WTC11 (cell line): ENCODE data around the gene PLCB2. TPM values are rescaled to one million over a fixed set of nuclear protein-coding genes. Genes with fewer than 3 reads are reported as not detected.

ENCODE experiments used
- ATAC-seq: fragments of 200-7000 bp; cut with Tn5 transposase; 2 replicates; pipeline ENCODE4 v1.10.0; 2021; ENCODE audit warnings: mild to moderate bottlenecking, moderate library complexity
- CTCF ChIA-PET: fragments of 300-600 bp; sonication (Branson Sonifier 250); formaldehyde crosslinking; loops from one replicate; lab custom pipeline; 2021; ENCODE audit warnings: antibody characterized with exemption; lab: Charles Lee
- POLR2A ChIA-PET: fragments of 350-600 bp; sonication (Branson Sonifier 250); formaldehyde crosslinking; loops from one replicate; lab custom pipeline; 2021; ENCODE audit warnings: antibody characterized with exemption; lab: Charles Lee
- DNase-seq: peaks from one replicate; pipeline ENCODE4 v3.0.0; 2021; ENCODE audit warnings: low spot score
- H3K27ac Mint-ChIP-seq: 2 replicates; pipeline ENCODE4 v1.8.0; 2021; ENCODE audit warnings: mixed read lengths
- H3K27me3 Mint-ChIP-seq: 2 replicates; pipeline ENCODE4 v1.8.0; 2021; ENCODE audit warnings: low read depth, mild to moderate bottlenecking, moderate library complexity, mixed read lengths
- H3K36me3 Mint-ChIP-seq: 2 replicates; pipeline ENCODE4 v1.8.0; 2021; ENCODE audit warnings: mixed read lengths
- H3K4me1 Mint-ChIP-seq: 2 replicates; pipeline ENCODE4 v1.8.0; 2022; ENCODE audit warnings: mixed read lengths
- H3K4me3 Mint-ChIP-seq: 2 replicates; pipeline ENCODE4 v1.8.0; 2021; ENCODE audit warnings: mild to moderate bottlenecking, moderate library complexity, mixed read lengths
- H3K9me3 Mint-ChIP-seq: 2 replicates; pipeline ENCODE4 v1.8.0; 2021; ENCODE audit warnings: mixed read lengths
- AFF4 ChIP-seq: sonication (generic); formaldehyde crosslinking; IDR thresholded peaks from 2 replicates; pipeline ENCODE4 v1.8.1; 2023; ENCODE audit warnings: mild to moderate bottlenecking, missing genetic modification reagents, borderline replicate concordance
- CREB1 ChIP-seq: sonication (generic); formaldehyde crosslinking; IDR thresholded peaks from 2 replicates; pipeline ENCODE4 v1.8.0; 2023; ENCODE audit warnings: mild to moderate bottlenecking, missing genetic modification reagents
- E2F4 ChIP-seq: sonication (generic); formaldehyde crosslinking; IDR thresholded peaks from 2 replicates; pipeline ENCODE4 v1.8.1; 2022; ENCODE audit warnings: low read depth, mild to moderate bottlenecking, moderate library complexity, missing genetic modification reagents, borderline replicate concordance
- GRHL2 ChIP-seq: fragments of 250-450 bp; sonication (Bioruptor Pico); IDR thresholded peaks from 2 replicates; pipeline ENCODE4 v1.8.0; 2022; ENCODE audit warnings: mild to moderate bottlenecking, moderate library complexity; ENCODE audit not compliant: insufficient replicate concordance, severe bottlenecking
- MYBL2 ChIP-seq: sonication (generic); formaldehyde crosslinking; IDR thresholded peaks from 2 replicates; pipeline ENCODE4 v1.8.1; 2023; ENCODE audit warnings: mild to moderate bottlenecking, moderate library complexity, missing genetic modification reagents
- RORB ChIP-seq: fragments of 250-450 bp; sonication (Bioruptor Pico); IDR thresholded peaks from 2 replicates; pipeline ENCODE4 v1.9.0; 2021; ENCODE audit warnings: mild to moderate bottlenecking
- ZNF219 ChIP-seq: sonication (generic); formaldehyde crosslinking; IDR thresholded peaks from 2 replicates; pipeline ENCODE4 v1.8.0; 2023; ENCODE audit warnings: missing genetic modification reagents, mild to moderate bottlenecking, borderline replicate concordance
- ZNF232 ChIP-seq: sonication (generic); formaldehyde crosslinking; IDR thresholded peaks from 2 replicates; pipeline ENCODE4 v1.8.0; 2022; ENCODE audit warnings: mild to moderate bottlenecking, missing genetic modification reagents
- ZNF512 ChIP-seq: sonication (generic); formaldehyde crosslinking; IDR thresholded peaks from 2 replicates; pipeline ENCODE4 v1.8.1; 2022; ENCODE audit warnings: missing genetic modification reagents, borderline replicate concordance
- total RNA-seq: library from RNA; stranded (reverse); gene quantifications from 3 replicates; pipeline ENCODE4 v1.2.3, GENCODE V29; 2021
- TF ChIP-seq, protein P1 (sequence below): sonication (generic); formaldehyde crosslinking; IDR thresholded peaks from 2 replicates; pipeline ENCODE4 v1.8.1; 2022; ENCODE audit warnings: mild to moderate bottlenecking, missing genetic modification reagents, moderate library complexity, borderline replicate concordance
- TF ChIP-seq, protein P2 (sequence below): fragments of 250-450 bp; sonication (Bioruptor Pico); IDR thresholded peaks from 2 replicates; pipeline ENCODE4 v1.9.0; 2021; ENCODE audit warnings: mild to moderate bottlenecking, borderline replicate concordance

Gene PLCB2
- total RNA-seq, 1 experiment from 2014 or later, result 15.2 TPM

- Mint-ChIP-seq H3K36me3 (no peaks in the 10 kb centered on the region), H3K27me3 (peaks cover 3% of the 10 kb centered on the region; the same call in 1 of the 2 replicates), H3K4me3 (no peak overlapping the region), H3K27ac (no peak overlapping the region), H3K9me3 (no peaks in the 10 kb centered on the region), H3K4me1 (peaks cover 14% of the 10 kb centered on the region)
- CTCF ChIA-PET, result interaction anchor here (1.1 to 15.1 kb wide), 8 partner anchors 14 to 185 kb away, joined by 3 to 224 read pairs (median 5); no protein-coding TSS in a partner anchor
- DNase-seq (peak; percentile 19), ATAC-seq (peak; percentile 36; the same call in 1 of the 2 replicates)
- POLR2A ChIA-PET, result interaction anchor here (0.5 to 0.6 kb wide), 2 partner anchors 161 to 1010 kb away, joined by 3 read pairs; partner anchors contain the start of gene IVD
- TF ChIP-seq RORB, result no peak
Observed at GRCh38 chr15:40244961-40245523, 62.7 kb downstream of the PLCB2 start.

DNA sequence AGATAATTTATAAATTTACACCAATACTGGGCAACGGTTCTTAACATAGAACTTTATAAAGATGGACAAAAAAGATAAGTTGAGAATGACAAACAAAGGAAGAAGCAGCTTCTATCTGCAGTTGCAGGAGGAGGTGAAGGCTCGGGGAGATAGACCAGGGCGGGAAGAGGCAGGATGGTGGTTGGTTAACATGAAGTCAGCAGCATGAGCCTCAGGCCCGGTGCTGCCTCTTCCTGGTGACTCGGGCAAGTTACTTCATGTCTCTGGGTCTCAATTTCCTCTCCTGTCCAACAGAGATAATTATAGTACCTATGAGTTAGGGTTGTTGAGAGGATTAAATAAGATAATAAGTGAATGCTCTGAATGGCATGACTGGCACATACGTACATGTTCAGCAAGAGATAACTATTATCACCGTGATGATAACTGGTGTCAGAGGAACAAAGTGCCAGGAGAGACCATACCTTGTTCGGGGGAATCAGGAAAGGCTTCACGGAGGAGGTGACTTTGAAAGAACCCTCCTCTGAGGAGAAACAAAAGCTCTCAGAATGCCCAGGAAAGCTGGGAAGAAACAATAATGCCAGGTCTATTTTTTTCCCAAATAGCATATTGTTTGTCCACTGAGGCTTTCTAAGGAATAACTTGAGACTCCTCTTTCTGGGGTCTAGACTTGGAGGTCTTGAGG lies 64.5 kb downstream of the PLCB2 start:
- H3K9me3 Mint-ChIP-seq, result no peaks in the 10 kb centered on the region
- H3K27me3 Mint-ChIP-seq, result no peaks in the 10 kb centered on the region
- H3K27ac Mint-ChIP-seq, result peak overlapping the region; percentile 61; the same call in 1 of the 2 replicates
- DNase-seq (no peak), ATAC-seq (no peak)
- H3K4me1 Mint-ChIP-seq, result peaks cover 22% of the 10 kb centered on the region
- CTCF ChIA-PET, result interaction anchor here (0.8 to 7.6 kb wide), 4 partner anchors 15 to 36 kb away, joined by 3 to 153 read pairs (median 6); no protein-coding TSS in a partner anchor
- no peaks in the 10 kb centered on the region for H3K36me3 Mint-ChIP-seq
- H3K4me3 Mint-ChIP-seq, result no peak overlapping the region
- POLR2A ChIA-PET, result interaction anchor here (0.7 kb wide), 1 partner anchor 55 kb away, joined by 3 read pairs; no protein-coding TSS in a partner anchor
- TF ChIP-seq E2F4 (CRISPR knock-in tag) (no peak), ZNF512 (no peak), AFF4 (CRISPR knock-in tag) (no peak), ZNF232 (CRISPR knock-in tag) (no peak)

DNA sequence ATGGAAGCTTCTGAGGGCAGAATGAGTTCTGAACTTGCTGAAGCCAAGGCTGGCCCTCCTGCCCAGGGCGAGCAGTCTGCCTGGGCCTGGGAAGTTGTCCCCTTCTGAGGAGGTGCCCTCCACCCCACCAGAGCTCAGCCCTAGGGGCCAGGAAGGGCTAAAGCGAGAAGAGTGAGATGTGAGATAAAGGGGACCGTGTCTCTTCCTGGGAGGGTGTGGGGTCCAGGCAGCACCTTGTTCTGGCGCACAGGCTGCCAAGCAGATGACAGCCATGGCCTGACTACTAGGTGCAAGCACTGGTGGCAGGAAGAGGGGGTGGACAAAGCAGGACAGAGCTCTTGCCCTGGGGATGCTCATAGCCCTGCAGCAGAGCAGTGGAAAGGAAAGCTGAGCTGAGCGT lies 65.1 kb downstream of the PLCB2 start:
- Mint-ChIP-seq H3K4me1 (peaks cover 26% of the 10 kb centered on the region), H3K27ac (no peak overlapping the region), H3K4me3 (no peak overlapping the region), H3K9me3 (no peaks in the 10 kb centered on the region), H3K36me3 (no peaks in the 10 kb centered on the region), H3K27me3 (no peaks in the 10 kb centered on the region)
- CTCF ChIA-PET, result interaction anchor here (1.0 to 7.6 kb wide), 6 partner anchors 12 to 183 kb away, joined by 3 to 153 read pairs (median 6); no protein-coding TSS in a partner anchor
- ATAC-seq (no peak), DNase-seq (no peak)
- POLR2A ChIA-PET, result no interaction called here
- TF ChIP-seq MYBL2 (no peak), RORB (no peak)

DNA sequence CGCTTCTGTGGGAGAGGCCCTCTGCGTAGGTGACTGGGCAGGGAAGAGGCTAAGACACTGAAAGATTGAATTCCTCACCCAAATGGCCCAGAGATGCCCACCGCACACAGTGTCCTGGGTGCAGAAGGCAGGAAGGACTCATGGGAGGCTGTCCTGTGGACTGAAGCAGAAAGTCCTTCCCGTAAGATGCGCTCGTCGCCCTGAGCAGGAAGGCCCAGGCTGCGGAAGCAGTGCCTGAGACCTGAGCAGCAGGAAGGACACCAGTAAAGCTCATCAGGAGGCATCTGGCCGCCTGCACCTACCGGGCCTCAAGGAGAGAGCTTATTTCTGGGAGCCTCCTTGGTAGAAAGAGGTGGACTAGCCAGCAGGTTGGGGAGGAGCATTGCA lies 65.5 kb downstream of the PLCB2 start:
- ATAC-seq (no peak), DNase-seq (no peak)
- POLR2A ChIA-PET, result no interaction called here
- Mint-ChIP-seq H3K27me3 (no peaks in the 10 kb centered on the region), H3K4me1 (peaks cover 26% of the 10 kb centered on the region), H3K36me3 (no peaks in the 10 kb centered on the region), H3K9me3 (no peaks in the 10 kb centered on the region)
- TF ChIP-seq, protein P1, sequence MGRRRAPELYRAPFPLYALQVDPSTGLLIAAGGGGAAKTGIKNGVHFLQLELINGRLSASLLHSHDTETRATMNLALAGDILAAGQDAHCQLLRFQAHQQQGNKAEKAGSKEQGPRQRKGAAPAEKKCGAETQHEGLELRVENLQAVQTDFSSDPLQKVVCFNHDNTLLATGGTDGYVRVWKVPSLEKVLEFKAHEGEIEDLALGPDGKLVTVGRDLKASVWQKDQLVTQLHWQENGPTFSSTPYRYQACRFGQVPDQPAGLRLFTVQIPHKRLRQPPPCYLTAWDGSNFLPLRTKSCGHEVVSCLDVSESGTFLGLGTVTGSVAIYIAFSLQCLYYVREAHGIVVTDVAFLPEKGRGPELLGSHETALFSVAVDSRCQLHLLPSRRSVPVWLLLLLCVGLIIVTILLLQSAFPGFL, result no peak
- TF ChIP-seq CREB1 (no peak), ZNF219 (CRISPR knock-in tag) (no peak), GRHL2 (CRISPR knock-in tag) (no peak)
- TF ChIP-seq, protein P2, sequence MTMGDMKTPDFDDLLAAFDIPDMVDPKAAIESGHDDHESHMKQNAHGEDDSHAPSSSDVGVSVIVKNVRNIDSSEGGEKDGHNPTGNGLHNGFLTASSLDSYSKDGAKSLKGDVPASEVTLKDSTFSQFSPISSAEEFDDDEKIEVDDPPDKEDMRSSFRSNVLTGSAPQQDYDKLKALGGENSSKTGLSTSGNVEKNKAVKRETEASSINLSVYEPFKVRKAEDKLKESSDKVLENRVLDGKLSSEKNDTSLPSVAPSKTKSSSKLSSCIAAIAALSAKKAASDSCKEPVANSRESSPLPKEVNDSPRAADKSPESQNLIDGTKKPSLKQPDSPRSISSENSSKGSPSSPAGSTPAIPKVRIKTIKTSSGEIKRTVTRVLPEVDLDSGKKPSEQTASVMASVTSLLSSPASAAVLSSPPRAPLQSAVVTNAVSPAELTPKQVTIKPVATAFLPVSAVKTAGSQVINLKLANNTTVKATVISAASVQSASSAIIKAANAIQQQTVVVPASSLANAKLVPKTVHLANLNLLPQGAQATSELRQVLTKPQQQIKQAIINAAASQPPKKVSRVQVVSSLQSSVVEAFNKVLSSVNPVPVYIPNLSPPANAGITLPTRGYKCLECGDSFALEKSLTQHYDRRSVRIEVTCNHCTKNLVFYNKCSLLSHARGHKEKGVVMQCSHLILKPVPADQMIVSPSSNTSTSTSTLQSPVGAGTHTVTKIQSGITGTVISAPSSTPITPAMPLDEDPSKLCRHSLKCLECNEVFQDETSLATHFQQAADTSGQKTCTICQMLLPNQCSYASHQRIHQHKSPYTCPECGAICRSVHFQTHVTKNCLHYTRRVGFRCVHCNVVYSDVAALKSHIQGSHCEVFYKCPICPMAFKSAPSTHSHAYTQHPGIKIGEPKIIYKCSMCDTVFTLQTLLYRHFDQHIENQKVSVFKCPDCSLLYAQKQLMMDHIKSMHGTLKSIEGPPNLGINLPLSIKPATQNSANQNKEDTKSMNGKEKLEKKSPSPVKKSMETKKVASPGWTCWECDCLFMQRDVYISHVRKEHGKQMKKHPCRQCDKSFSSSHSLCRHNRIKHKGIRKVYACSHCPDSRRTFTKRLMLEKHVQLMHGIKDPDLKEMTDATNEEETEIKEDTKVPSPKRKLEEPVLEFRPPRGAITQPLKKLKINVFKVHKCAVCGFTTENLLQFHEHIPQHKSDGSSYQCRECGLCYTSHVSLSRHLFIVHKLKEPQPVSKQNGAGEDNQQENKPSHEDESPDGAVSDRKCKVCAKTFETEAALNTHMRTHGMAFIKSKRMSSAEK (CRISPR knock-in tag), result no peak
- TF ChIP-seq, all 79 proteins: peak for 0
- Mint-ChIP-seq H3K4me3 (no peak overlapping the region), H3K27ac (no peak overlapping the region)
- CTCF ChIA-PET, result interaction anchor here (1.0 to 7.6 kb wide), 6 partner anchors 13 to 183 kb away, joined by 3 to 153 read pairs (median 13); no protein-coding TSS in a partner anchor
